HG03066 (cell line): Measurements from ENCODE around the gene GALNT1.

Experiments used
- ATAC-seq: cut with Tn5 transposase; IDR thresholded peaks from one replicate; pipeline ENCODE4 v1.9.1; 2021; ENCODE audit warnings: low read depth; ENCODE audit not compliant: unreplicated experiment

GALNT1 gene

GRCh38 chr18:35581898-35582641 lies 530 bp downstream of the GALNT1 start:
- no peak for ATAC-seq

- ATAC-seq: no peak
These were observed 1.5 kb downstream of the GALNT1 start for GRCh38 chr18:35582899-35583558.

- no peak for ATAC-seq
These were observed 3.2 kb downstream of the GALNT1 start for GRCh38 chr18:35584735-35585134.

- ATAC-seq: no peak
These were observed 4.1 kb downstream of the GALNT1 start for GRCh38 chr18:35585608-35586007.

GRCh38 chr18:35588122-35588521 lies 6.6 kb downstream of the GALNT1 start:
- no peak for ATAC-seq

GRCh38 chr18:35588995-35589394 lies 7.5 kb downstream of the GALNT1 start:
- ATAC-seq: no peak

GRCh38 chr18:35589546-35589945 lies 8.0 kb downstream of the GALNT1 start:
- no peak for ATAC-seq

GRCh38 chr18:35590935-35591334 lies 9.4 kb downstream of the GALNT1 start:
- no peak for ATAC-seq

GRCh38 chr18:35592298-35592697 lies 10.8 kb downstream of the GALNT1 start:
- peak; percentile 99 for ATAC-seq

- ATAC-seq: no peak
These were observed 12.3 kb downstream of the GALNT1 start for GRCh38 chr18:35593859-35594258.

- no peak for ATAC-seq
These were observed 16.2 kb downstream of the GALNT1 start for GRCh38 chr18:35597758-35598157.

GRCh38 chr18:35602193-35602820 lies 20.8 kb downstream of the GALNT1 start:
- no peak for ATAC-seq

- ATAC-seq: no peak
These were observed 21.5 kb downstream of the GALNT1 start for GRCh38 chr18:35603008-35603407.

- no peak for ATAC-seq
These were observed 22.0 kb downstream of the GALNT1 start for GRCh38 chr18:35603528-35603927.

GRCh38 chr18:35604369-35604768 lies 22.8 kb downstream of the GALNT1 start:
- no peak for ATAC-seq

- no peak for ATAC-seq
These were observed 24.3 kb downstream of the GALNT1 start for GRCh38 chr18:35605686-35606417.

GRCh38 chr18:35609236-35609635 lies 27.7 kb downstream of the GALNT1 start:
- ATAC-seq: no peak

- no peak for ATAC-seq
These were observed 28.5 kb downstream of the GALNT1 start for GRCh38 chr18:35610089-35610488.

- ATAC-seq: no peak
These were observed 29.2 kb downstream of the GALNT1 start for GRCh38 chr18:35610724-35611123.

- no peak for ATAC-seq
These were observed 30.0 kb downstream of the GALNT1 start for GRCh38 chr18:35611518-35611917.

GRCh38 chr18:35616074-35616473 lies 34.5 kb downstream of the GALNT1 start:
- no peak for ATAC-seq
